NCI-H1417 (cell line): Measurements from ENCODE around the gene REXO5.
"Not testable (repeated sequence)": the region's sequence is repeated elsewhere in the genome, so short reads cannot be mapped to it uniquely, and the experiment has no call there.

Source experiments
- DNase-seq, 3 experiments: peaks; one replicate each; lab custom pipeline; 2025; lab: John Stamatoyannopoulos, UW

REXO5 gene

DNA sequence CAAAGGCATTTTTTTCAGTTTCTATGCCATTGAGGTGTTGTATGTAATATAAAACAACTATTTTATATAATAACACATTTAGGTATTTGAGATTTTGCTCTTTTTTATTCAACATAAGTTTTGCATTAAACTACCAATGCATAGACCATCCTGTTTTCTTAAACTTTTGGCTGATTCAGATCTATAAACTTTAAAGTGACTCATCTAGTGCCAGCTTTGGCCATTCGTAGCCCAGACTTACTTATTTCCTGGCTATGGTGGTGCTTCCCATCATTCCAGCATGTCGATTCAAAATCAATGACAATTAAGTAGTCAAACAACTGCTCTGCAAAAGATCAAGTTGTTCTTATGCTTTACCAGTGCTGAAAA, 3.2 kb upstream of the REXO5 start:
- DNase-seq, result no peak

DNA sequence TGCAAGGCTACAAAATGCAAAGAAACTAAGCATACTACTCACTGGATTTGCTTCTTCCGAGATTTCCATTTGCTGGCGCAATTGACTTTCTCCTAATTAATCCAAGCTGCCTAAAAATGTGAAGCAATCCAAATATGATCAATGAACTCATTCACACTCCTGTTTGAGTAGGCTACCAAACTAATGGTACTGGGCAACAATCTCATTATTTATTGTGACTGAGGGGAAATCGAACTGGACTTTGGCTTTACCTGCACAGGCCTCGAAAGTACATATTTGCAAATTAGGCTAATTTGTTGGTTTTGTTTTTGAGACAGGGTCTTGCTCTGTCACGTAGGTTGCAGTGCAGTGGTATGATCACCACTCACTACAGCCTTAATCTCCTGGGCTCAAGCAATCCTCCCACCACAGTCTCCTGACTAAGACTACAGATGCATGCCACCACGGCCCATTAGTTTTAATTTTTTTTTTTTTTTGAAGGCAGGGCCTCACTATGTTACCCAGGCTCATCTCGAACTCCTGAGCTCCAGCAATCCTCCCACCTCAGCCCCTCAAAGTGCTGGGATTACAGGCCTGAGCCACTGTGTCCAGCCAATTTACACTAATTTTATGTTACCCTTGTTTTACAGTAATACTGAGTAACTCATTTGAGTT, 2.6 kb upstream of the REXO5 start:
- no peak for DNase-seq

DNA sequence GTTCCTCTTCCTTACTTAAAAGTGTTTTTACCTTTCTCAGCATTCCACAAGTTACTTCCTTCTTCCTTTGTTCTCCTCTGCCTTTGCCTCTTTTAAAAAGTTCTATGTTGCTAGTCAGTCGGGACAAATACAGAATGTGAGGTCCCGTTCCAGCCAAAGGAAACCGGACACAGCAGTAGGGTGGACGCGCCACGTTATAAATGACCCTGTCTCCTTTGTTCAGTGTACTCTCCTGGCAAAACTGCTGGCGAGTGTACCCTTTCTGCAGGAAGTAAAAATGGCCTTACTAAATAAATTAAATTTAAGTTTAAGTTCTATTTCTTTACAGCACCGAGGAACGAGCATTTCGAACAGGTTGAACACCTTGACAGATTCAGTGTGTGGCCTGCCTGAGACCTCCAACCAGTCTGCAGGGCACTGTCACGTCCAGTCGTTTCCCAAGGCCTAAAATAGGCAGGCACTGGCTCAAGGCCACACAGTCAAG, 601 bp upstream of the REXO5 start:
- not testable (repeated sequence) for DNase-seq

DNA sequence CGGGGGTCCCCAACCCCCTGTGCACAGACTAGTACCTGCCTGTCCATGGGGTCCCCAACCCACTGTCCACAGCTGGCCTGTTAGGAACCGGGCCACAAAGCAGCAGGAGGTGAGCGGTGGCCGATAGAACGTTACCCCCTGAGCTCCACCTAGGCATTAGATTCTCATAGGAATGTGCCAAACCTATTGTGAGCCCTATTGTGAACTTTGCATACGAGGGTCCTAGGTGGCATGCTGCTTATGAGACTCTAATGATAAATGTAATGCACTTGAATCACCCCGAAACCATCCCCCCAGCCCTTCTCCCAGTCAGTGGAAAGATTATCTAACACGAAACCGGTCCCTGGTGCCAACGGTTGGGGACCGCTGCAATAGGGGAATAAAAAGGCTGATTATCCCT, 1.5 kb downstream of the REXO5 start:
- no peak for DNase-seq

DNA sequence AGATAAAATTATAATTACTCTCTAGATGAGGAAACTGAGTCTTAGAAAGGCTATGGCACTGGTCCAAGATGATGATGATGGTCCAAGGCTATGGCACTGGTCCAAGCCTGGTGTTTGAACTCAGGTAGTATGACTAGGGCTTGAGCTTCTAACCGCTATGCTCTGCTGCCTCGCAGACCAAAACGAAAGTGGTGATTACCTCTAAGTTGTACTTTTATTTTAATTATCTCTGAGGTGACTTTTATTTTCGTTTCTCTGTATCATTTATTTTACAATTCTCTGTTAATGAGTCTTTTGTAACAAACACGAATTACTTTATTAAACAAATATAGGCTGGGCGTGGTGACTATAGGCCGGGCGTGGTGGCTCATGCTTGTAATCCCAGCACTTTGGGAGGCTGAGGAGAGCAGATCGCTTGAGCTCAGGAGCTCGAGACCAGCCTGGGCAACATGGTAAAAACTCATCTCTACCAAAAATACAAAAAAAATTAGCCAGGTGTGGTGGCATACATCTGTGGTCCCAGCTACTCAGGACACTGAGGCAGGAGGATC, 5.6 kb downstream of the REXO5 start:
- no peak for DNase-seq

DNA sequence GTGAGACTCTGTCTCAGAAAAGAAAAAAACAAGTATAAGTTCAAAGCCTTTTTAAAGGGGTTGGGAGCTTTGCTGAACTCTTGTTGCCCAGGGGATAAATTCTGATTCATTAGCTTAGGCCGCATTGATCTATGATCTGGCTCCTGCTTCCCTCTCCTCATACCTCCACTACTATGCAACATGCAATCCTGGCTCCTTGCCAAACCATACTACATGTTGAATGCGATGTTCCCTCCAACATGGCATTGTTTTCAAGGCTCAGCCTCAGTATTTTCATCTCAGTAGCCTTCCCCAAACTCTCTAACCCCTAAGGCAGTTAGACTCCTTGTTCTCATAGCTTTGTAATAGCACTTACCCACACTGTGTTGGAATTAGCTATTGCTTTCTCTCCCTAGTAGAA, 6.2 kb downstream of the REXO5 start:
- DNase-seq, result no peak

DNA sequence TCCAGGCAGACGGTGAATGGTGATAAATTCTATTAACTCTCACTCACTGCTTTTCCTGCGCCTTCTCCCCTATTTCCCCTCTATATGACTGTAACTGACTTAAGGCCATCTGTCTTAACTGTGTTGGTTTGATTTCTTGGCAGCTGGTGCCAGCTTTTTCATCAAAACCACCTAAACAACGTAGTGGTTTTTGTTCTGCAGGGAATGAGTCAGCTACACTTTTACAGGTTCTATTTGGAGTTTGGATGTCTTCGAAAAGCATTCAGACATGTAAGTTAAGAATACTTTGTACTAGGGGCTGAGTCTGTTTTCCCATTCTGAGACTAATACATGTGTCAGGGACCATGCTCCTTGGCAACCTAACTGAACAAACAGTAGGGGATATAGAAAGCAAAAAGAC, 8.5 kb downstream of the REXO5 start:
- no peak for DNase-seq

DNA sequence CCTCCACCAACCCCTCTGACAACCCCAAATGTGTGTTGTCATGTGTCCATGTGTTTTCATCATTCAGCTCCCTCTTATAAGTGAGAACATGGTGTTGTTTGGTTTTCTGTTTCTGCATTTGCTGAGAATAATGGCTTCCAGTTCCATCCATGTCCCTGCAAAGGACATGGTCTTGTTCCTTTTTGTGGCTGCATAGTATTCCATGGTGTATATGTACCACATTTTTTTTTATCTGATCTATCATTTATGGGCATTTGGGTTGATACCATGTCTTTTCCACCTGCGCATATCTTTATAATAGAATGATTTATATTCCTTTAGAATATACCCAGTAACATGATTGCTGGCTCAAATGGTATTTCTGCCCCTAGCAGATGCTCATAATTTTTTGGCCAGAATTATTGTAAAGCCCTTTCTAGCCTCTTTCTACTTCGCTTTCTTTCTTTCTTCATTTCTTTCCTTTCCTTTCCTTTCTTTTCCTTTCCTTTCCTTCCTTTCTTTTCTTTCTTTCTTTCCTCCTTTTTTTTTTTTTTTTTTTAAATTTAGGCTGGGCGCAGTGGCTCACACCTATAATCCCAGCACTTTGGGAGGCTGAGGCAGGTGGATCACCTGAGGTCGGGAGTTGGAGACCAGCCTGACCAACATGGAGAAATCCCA, 12.7 kb downstream of the REXO5 start:
- DNase-seq, result no peak

DNA sequence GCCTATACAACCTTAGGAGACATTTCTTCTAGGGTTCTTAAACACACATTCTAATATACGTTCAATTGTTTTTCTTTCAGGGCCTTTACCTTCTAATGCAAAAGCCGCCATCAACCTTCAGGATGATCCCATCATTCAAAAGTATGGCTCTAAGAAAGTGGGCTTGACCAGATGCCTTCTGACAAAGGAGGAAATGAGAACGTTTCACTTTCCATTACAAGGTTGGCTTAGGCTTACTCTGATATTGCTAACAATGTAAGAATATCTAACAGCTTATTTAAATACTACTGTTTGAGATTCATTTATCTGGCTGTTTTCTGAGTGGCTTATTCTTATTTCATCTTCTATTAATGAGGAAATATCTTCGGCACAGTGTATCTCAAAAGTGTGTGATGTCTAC, 15.4 kb downstream of the REXO5 start:
- DNase-seq, result no peak

DNA sequence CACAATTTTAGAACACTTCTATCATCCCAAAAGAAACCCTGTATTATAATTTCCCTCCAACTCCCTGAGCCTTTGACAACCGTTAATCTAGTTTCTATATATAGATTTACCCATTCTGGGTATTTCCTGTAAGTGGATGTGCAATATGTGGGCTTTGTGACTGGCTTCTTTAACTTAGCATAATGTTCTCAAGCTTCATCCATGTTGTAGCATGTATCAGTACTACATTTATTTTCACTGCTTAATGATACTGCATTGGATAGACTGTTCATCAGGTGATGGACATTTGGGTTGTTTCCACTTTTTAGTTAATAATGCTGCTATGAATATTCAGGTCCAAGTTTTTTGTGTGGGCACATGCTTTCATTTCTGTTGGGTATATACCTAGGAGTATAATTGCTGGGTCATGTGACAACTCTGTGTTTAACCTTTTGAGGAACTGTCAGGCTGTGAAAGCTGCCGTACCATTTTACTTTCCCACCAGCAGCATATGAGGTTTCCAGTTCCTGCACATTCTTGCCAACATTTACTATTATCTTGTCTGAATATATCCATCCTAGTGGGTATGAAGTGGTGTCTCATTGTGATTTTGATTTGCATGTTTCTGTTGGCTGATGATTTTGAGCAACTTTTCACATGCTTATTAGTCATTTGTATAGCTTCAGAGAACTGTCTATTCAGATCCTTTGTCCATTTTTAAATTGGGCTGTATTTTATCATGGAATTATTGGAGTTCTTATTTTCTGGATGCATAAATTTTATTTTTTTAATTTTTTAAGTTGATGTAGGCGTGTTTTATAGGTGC, 16.4 kb downstream of the REXO5 start:
- no peak for DNase-seq

DNA sequence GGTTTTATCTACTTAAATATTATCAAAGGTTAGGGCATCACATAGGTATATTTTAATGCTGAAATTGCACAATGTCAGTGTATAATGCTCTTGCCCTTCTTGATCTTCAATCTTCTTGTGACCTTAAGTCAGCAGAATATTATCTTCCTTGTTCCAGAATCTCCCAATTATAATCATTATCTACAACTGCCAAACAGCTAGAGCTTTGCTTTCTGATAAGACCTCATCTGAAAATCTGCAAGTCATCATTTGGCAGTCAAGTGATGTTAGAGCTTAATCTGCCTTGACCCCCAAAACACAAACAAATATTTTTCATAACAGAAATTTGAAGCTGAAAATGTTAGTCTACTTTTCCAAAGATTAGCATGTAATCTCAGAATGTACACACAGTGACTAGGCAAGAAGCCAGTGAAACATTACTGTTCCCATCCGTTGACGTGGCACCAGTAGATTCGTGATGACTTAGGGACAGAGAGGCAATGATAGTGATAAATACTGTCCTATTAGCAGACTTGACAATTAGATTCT, 19.8 kb downstream of the REXO5 start:
- no peak for DNase-seq

DNA sequence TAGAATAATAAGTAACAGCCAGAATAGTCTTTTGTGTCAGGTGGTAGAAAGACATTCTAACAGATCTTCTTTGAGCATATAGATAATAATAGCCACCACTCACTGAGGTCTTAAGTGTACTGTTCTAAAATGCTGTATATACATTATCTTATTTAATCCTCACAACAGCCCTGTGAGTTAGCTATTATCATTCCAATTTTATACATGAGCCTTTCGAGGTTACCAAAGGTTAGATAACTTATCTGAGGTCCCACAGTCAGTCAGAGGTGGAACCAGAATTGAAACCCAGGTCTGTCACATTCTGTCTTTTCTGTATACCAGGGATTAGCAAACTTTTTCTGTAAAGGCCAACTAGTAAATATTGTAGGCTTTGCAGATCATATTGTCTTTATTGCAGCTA, 23.2 kb downstream of the REXO5 start:
- DNase-seq, result no peak

DNA sequence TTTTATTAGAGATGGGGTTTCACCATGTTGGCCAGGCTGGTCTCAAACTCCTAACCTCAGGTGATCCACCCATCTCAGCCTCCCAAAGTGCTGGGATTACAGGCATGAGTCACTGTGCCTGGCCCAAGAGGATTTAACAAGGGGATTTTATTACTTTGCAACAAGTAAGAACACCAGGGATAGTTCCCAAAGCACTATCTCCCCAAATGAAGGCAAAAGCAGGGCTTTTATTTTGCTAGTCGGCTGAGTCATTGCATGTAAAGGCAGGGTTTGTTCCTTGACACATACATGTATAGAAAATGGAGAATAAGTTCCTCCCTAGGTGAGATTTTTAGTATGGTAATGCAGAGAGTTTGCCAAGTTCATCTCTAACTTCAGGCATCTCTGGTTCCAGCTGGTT, 24.0 kb downstream of the REXO5 start:
- DNase-seq, result no peak

DNA sequence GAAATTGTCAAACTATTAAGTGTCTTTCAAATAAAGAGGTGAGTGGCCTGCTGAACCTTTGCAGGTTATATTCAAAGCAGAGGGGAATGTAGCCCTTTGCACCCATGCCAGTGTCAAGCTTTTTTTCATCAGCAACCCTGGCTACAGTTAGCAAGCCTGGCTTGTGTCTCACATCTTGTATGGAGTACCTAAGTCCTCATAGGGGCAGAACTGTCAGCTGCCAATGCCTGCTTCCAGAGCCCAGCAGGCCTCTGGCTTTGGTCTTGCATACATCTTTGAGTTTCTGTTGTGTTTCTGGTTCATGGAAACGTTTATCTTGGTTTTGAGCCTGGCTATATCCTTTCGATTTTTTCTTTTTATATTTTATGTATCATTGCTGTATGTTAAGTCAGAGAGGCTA, 26.8 kb downstream of the REXO5 start:
- DNase-seq, result no peak

DNA sequence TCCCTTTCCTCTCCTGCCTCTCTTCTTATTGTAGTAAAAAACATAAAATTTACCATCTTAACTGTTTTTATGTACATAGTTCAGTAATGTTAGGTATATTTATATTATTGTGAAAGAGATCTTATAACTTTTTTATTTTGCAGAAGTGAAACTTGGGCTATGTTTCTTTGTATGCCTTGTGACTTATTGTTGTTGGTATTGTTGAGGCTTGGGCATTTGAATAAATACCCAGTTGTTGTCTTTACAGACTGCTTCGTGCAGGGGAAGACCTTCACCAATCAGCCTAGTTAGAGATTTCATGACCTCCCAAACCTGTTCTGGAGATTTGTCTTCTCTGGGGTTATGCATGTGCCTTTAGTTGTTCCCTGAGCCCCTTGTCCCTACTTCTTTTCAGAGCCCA, 31.9 kb downstream of the REXO5 start:
- no peak for DNase-seq

DNA sequence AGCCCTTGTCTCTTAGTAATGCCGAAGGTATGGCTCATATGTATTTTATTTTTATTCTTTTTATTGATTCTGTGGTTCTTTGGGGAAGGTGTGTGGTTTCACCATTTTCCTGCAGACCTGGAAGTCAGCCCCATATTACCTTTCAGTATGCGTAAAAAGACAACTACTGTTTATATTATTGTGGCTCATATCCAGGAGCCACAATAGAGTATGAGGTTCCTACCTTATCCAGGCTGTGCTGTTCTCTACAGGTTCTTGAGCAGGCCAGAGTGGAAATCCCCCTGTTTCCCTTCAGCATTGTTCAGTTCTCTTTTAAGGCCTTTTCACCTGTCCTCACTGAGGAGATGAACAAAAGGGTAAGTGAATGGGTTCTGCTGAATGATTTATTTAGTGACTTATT, 33.2 kb downstream of the REXO5 start:
- DNase-seq, result no peak

DNA sequence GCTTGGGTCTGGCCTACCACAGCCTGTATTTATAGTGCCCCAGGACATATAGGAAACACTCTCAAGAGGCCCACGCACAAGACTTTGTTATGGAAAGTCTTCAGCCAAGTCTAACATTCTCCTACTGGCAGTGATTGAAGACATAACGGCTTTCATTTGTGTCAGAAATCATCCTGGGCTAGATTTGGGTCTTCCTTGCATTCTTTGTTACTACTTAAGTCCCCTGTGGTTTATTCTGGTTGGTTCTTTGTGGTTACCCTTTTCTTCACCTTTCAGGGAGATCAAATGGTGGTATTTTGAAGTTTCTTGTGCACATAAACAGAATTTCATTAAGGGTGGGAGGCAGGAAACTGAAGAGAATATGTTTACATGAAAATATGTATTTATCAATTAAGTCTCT, 37.7 kb downstream of the REXO5 start:
- no peak for DNase-seq

DNA sequence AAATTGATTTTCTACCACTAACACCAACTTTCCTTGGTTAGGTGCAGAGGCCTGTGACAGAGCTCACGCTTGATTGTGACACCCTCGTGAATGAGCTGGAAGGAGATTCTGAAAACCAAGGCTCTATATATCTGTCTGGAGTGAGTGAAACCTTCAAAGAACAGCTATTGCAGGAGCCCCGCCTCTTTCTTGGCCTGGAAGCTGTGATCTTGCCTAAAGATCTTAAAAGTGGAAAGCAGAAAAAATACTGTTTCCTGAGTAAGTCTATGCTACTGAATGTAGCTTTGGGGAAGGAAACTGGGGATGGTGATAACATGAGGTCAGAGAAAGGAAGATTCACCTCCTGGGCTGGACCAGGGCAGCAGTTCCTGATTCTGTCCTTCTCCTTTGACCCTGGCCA, 38.3 kb downstream of the REXO5 start:
- DNase-seq, result no peak

DNA sequence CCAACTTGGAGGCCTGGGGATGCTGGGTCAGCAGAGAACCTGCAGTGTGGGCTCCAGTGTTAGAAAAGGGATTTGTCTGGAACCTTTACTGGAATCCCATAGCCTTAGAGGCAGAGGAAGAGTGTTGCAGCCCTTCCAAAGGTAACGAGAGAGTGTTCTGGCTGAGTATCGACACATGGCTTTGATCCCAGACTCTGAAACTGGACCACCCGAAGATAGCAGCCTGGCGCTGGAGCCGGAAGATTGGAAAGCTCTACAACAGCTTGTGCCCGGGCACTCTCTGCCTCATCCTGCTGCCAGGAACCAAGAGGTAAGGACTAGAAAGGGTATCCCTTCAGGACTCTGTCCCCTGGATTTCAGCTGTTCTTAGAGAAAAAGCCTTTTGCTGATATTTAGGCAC, 39.7 kb downstream of the REXO5 start:
- DNase-seq, result no peak

DNA sequence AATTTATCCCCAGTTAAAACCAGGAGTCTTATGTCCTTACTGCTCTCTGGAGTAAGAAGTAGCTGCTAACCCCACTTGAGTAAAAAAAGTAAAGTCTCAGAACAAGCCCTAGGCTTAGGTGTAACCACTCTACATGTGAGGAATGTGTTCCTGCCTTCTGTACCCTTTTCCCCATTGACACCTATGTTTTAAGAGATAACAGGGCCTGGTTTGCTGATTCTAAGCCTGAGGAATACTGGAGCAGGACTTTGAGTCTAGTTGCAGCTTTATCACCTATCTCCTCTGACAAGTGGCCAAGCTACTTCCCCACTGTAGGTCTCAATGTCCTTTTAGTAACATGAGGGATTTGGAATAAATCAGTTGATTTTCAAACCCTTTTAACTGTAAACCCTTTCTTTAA, 40.2 kb downstream of the REXO5 start:
- DNase-seq, result no peak

DNA sequence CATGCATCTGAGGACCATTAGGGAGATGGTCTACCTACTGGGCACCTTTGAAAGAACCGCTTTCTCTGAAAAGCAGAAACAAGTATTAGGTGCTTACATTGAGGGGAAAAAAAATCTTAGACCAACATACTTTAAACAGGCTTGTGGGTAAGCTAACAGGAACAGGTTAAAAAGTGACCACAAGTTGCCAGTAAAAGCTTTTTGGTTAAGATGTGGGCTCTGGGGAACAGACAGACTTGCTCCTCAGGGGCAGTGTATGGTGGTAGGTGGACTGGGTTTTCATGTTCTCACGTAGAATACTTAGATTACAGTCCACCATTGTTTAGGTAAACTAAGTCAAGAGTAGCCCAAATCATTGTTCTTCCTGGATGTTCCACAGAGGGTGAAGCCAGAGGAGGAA, 41.2 kb downstream of the REXO5 start:
- no peak for DNase-seq

DNA sequence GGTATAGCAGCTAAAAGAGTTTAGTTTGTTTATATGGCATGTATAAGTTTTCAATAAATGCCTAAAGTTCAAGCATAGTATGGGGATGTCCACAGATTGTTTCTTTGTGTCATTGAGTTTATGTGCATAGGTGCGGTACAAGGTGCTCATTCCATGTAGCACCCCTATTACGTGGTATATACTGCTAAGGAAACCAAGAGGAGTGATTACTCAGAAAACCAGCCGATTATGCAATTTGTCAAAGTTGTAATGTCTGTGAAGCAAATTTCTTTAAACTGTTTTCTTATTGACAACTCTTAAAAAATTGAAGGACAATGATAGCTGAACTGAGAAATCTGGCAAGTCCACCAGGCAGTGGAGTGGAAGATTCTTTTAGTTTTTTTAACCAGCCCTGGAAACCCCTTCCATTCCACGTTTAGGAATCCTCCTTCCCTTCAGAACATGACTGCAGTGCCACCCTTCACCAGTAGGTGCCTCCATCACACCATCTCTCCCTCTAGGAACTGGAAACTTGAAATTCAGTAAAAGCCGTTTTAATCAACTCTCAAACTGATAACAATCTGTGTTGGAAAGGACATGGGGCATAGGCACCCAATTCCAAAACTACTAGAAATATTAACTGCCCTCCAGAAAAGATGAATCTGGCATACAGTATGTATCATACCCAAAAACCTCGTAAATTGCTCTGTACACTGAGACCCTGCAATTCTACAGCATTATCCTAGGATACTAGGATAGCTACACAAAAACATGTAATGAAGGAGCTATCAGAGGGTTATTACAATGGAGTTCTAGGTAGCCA, 43.5 kb downstream of the REXO5 start:
- DNase-seq, result peak; percentile 24 to 70 (median 35)
